GM12878 (cell line): ENCODE results near the gene ANKRD36C. TPM values are rescaled to one million over a fixed set of nuclear protein-coding genes. Genes with fewer than 3 reads are reported as not detected.
A peak's percentile ranks its signal among the peaks of the same experiment; 100 is the strongest.
"Not testable (repeated sequence)": the region's sequence is repeated elsewhere in the genome, so short reads cannot be mapped to it uniquely, and the experiment has no call there.

Experiments
- ATAC-seq: fragments of 200-7000 bp; cut with Tn5 transposase; 3 replicates; pipeline ENCODE4 v1.9.1; 2020; ENCODE audit warnings: mild to moderate bottlenecking, moderate library complexity
- BruUV-seq: library from RNA; stranded (reverse); fragments of 400-500 nt; replicated peaks from 2 replicates; lab custom pipeline; 2021; lab: Mats Ljungman, UMichigan
- CTCF ChIA-PET: fragments of 300-600 bp; sonication (Branson Sonifier 250); formaldehyde crosslinking; extraction: SDS; loops from one replicate; lab custom pipeline; 2021; ENCODE audit warnings: inconsistent platforms; lab: Yijun Ruan, JAX
- POLR2A ChIA-PET: fragments of 350-600 bp; formaldehyde crosslinking; extraction: SDS; loops from one replicate; lab custom pipeline; 2021; ENCODE audit warnings: inconsistent platforms; lab: Charles Lee
- RAD21 ChIA-PET: fragments of 300-600 bp; sonication (Branson Sonifier 250); formaldehyde crosslinking; loops from one replicate; lab custom pipeline; 2023; ENCODE audit warnings: antibody characterized with exemption; ENCODE audit not compliant: unreplicated experiment; lab: Charles Lee
- SMC1A ChIA-PET: fragments of 300-600 bp; sonication (Branson Sonifier 250); formaldehyde crosslinking; loops from one replicate; lab custom pipeline; 2023; ENCODE audit not compliant: unreplicated experiment, uncharacterized antibody; lab: Charles Lee
- DNase-seq: peaks from one replicate; pipeline ENCODE4 v3.0.0-alpha.2; 2011; ENCODE audit warnings: low read depth, low spot score
- FAIRE-seq: peaks from 3 replicates; lab custom pipeline; 2011; peaks lifted over from hg19 to GRCh38; lab: Jason Lieb, UNC
- H2AFZ ChIP-seq: 2 replicates; pipeline ENCODE4 v1.6.0; 2011; ENCODE audit warnings: low read depth, low read length, control low read depth; ENCODE audit not compliant: control insufficient read depth
- H3K27ac ChIP-seq: 2 replicates; pipeline ENCODE4 v1.5.1; 2011; ENCODE audit warnings: control low read depth; ENCODE audit not compliant: control insufficient read depth, insufficient read depth
- H3K27me3 ChIP-seq, 2 experiments: replicated peaks in 1 of 2; 2 replicates each; pipeline versions ENCODE4 v1.6.0 to v1.6.1; 2011; ENCODE audit warnings: low read length in 1 of 2; ENCODE audit not compliant: control insufficient read depth in 2 of 2, insufficient read depth in 2 of 2
- H3K36me3 ChIP-seq, 2 experiments: 2 replicates each; pipeline ENCODE4 v1.5.1; 2011; ENCODE audit warnings: low read length in 1 of 2; ENCODE audit not compliant: control insufficient read depth in 2 of 2, insufficient read depth in 2 of 2
- H3K4me1 ChIP-seq: 2 replicates; pipeline ENCODE4 v1.6.1; 2011; ENCODE audit warnings: mild to moderate bottlenecking, low read length, moderate library complexity, mixed read lengths; ENCODE audit not compliant: control insufficient read depth, insufficient read depth
- H3K4me2 ChIP-seq: 2 replicates; pipeline ENCODE4 v1.6.0; 2011; ENCODE audit warnings: control low read depth; ENCODE audit not compliant: control insufficient read depth, insufficient read depth
- H3K4me3 ChIP-seq: fragments of 200-600 bp; sonication (generic); 2 replicates; pipeline ENCODE4 v1.5.1; 2016
- H3K79me2 ChIP-seq: 2 replicates; pipeline ENCODE4 v1.6.0; 2011; ENCODE audit warnings: low read length; ENCODE audit not compliant: control insufficient read depth, insufficient read depth
- H3K9ac ChIP-seq: 2 replicates; pipeline ENCODE4 v1.8.0; 2011; ENCODE audit warnings: low read length, control low read depth, mixed read lengths; ENCODE audit not compliant: control insufficient read depth, insufficient read depth
- H3K9me3 ChIP-seq: replicated peaks from 3 replicates; pipeline ENCODE4 v1.5.1; 2011; ENCODE audit warnings: mild to moderate bottlenecking, low read length; ENCODE audit not compliant: control insufficient read depth, insufficient read depth
- H4K20me1 ChIP-seq: 2 replicates; pipeline ENCODE4 v1.6.0; 2011; ENCODE audit not compliant: control insufficient read depth, insufficient read depth
- ATF7 ChIP-seq: fragments of 450-650 bp; IDR thresholded peaks from 2 replicates; pipeline ENCODE4 v1.6.1; 2016; ENCODE audit warnings: low read depth, mild to moderate bottlenecking
- WGBS: methylation state at CpG from one replicate; pipeline ENCODE4 v1.1.6; 2016; ENCODE audit warnings: low lambda C conversion rate; ENCODE audit not compliant: insufficient replicate concordance, insufficient coverage; ENCODE audit errors: missing lambda C conversion rate; 5-methylcytosine and 5-hydroxymethylcytosine counted together
- in situ Hi-C: fragments of 300-500 bp; cut with MboI; formaldehyde crosslinking; loops from 9 replicates; pipeline ENCODE4 v1.14.3; 2018; ENCODE audit warnings: mixed read lengths
- intact Hi-C: fragments of 100-400 bp; cut with micrococcal nuclease; formaldehyde crosslinking; loops from one replicate; pipeline ENCODE4 v1.14.2; 2022; ENCODE audit not compliant: unreplicated experiment
- polyA plus RNA-seq, 11 experiments: library from polyadenylated mRNA; depleted of rRNA in 4 of 11; unstranded in 6 of 11; stranded (reverse) in 5 of 11; fragments of >200 nt; fragmentation: Nextera tagmentation in 4 of 11; fragmentation: Illumina TruSeq in 1 of 11; extraction: Ambion mirVana in 4 of 11; extraction: Trizol in 1 of 11; gene quantifications; 1 replicate in 1 of 11; 2 replicates in 10 of 11; pipeline versions ENCODE4 v1.2.1 to v1.2.3, GENCODE V29; 2011 to 2016; ENCODE audit warnings: inconsistent platforms in 2 of 11, missing spikeins in 2 of 11, low read depth in 1 of 11
- total RNA-seq, 4 experiments: library from RNA; depleted of rRNA in 3 of 4; stranded (reverse); fragments of >200 nt in 3 of 4; fragmentation: Illumina TruSeq in 1 of 4; extraction: Trizol in 1 of 4; gene quantifications; 2 replicates each; pipeline versions ENCODE4 v1.2.1 to v1.2.3, GENCODE V29; 2013 to 2021

Gene ANKRD36C
- total and polyA plus RNA-seq, 10 of the 15 experiments (the other 5 are each of a cell fraction or from before 2014, with no cell fraction given): 3.2 to 39.8 (median 19.5) TPM

GRCh38 chr2:95939947-95940346 is 51.7 kb downstream of the ANKRD36C start:
- POLR2A ChIA-PET, H3K9me3 ChIP-seq, RAD21 ChIA-PET, BruUV-seq, FAIRE-seq, H3K79me2 ChIP-seq, H3K9ac ChIP-seq, in situ Hi-C loops, H3K27me3 ChIP-seq, H3K4me3 ChIP-seq, intact Hi-C loops, H2AFZ ChIP-seq, ATAC-seq, H3K4me1 ChIP-seq, SMC1A ChIA-PET, H3K36me3 ChIP-seq, H3K4me2 ChIP-seq, H4K20me1 ChIP-seq, H3K27ac ChIP-seq, CTCF ChIA-PET, DNase-seq: not testable (repeated sequence)
- 78% methylated on average over 11 of the region's 11 CpGs for WGBS

- intact Hi-C loops, H3K4me3 ChIP-seq, H4K20me1 ChIP-seq, H3K9me3 ChIP-seq, in situ Hi-C loops, RAD21 ChIA-PET, CTCF ChIA-PET, H3K36me3 ChIP-seq, H3K27ac ChIP-seq, FAIRE-seq, H2AFZ ChIP-seq, H3K4me1 ChIP-seq, H3K9ac ChIP-seq, H3K27me3 ChIP-seq, H3K4me2 ChIP-seq, H3K79me2 ChIP-seq, DNase-seq, POLR2A ChIA-PET, SMC1A ChIA-PET, BruUV-seq: not testable (repeated sequence)
- WGBS: 37% methylated on average over 3 of the region's 3 CpGs
- TF ChIP-seq ATF7: 0 out of 2 replicates have a peak, but pooled peaks have one; percentile 15
- peak; percentile 64 for ATAC-seq
Measured at GRCh38 chr2:95930740-95931139, 60.9 kb downstream of the ANKRD36C start.

GRCh38 chr2:95917007-95917406 is 74.6 kb downstream of the ANKRD36C start:
- SMC1A ChIA-PET, FAIRE-seq, CTCF ChIA-PET, H3K4me3 ChIP-seq, POLR2A ChIA-PET, DNase-seq, in situ Hi-C loops, H3K4me2 ChIP-seq, ATAC-seq, RAD21 ChIA-PET, H4K20me1 ChIP-seq, H2AFZ ChIP-seq, H3K4me1 ChIP-seq, H3K9ac ChIP-seq, H3K27ac ChIP-seq, H3K9me3 ChIP-seq, intact Hi-C loops, H3K79me2 ChIP-seq, BruUV-seq, H3K27me3 ChIP-seq, H3K36me3 ChIP-seq: not testable (repeated sequence)
- WGBS: 96% methylated on average over 1 of the region's 1 CpG

GRCh38 chr2:95915131-95915530 is 76.5 kb downstream of the ANKRD36C start:
- intact Hi-C loops, H3K9ac ChIP-seq, H3K9me3 ChIP-seq, H3K4me1 ChIP-seq, H3K36me3 ChIP-seq, H3K4me2 ChIP-seq, SMC1A ChIA-PET, H3K4me3 ChIP-seq, H3K79me2 ChIP-seq, H3K27ac ChIP-seq, H4K20me1 ChIP-seq, ATAC-seq, CTCF ChIA-PET, DNase-seq, RAD21 ChIA-PET, POLR2A ChIA-PET, FAIRE-seq, BruUV-seq, in situ Hi-C loops, H3K27me3 ChIP-seq, H2AFZ ChIP-seq: not testable (repeated sequence)
